HUES64 (cell line): ENCODE data around the gene ARVCF.

Experiments used
- H3K27ac ChIP-seq: 2 replicates; pipeline ENCODE4 v1.7.0; 2013; ENCODE audit warnings: low read depth, low read length, inconsistent platforms
- H3K27me3 ChIP-seq: 2 replicates; pipeline ENCODE4 v1.6.1; 2013; ENCODE audit warnings: mild to moderate bottlenecking, low read length; ENCODE audit not compliant: insufficient read depth
- H3K36me3 ChIP-seq: 2 replicates; pipeline ENCODE4 v1.6.1; 2013; ENCODE audit warnings: mild to moderate bottlenecking, low read length; ENCODE audit not compliant: insufficient read depth
- H3K4me1 ChIP-seq: 2 replicates; pipeline ENCODE4 v1.6.1; 2013; ENCODE audit warnings: mild to moderate bottlenecking, low read length, moderate library complexity; ENCODE audit not compliant: insufficient read depth
- H3K4me3 ChIP-seq: 2 replicates; pipeline ENCODE4 v1.5.1; 2013; ENCODE audit warnings: mild to moderate bottlenecking, low read length, moderate library complexity
- H3K9ac ChIP-seq: 2 replicates; pipeline ENCODE4 v1.6.1; 2013; ENCODE audit warnings: mild to moderate bottlenecking, low read depth, low read length
- H3K9me3 ChIP-seq: 2 replicates; pipeline ENCODE4 v1.6.1; 2013; ENCODE audit warnings: low read depth, low read length; ENCODE audit not compliant: insufficient read depth
- WGBS: fragments of 150-250, 120-280 bp; methylation state at CpG from one replicate; pipeline ENCODE4 v1.1.7; 2013; ENCODE audit warnings: missing lambda C conversion rate; 5-methylcytosine and 5-hydroxymethylcytosine counted together

The ARVCF gene

DNA sequence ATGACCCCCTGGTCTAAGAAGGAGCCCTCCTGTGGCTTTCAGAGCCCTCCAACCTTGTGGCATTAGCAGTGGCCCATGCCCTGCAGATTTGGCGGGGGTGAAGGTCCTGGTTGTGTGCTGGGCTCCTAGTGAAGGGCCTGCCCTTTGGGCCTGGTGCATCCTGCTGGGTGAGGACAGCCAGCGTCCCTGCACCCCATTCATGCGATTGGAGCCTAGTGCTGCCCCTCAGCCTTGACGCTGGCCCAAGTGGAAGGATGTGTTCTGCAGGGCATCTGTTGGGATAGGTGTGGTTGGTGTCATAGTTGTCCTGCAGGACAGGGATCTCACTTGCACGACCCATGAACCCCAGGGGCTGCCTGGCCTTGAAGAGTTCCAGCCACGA is 35.3 kb upstream of the ARVCF start:
- H3K27me3 ChIP-seq, result no peaks in the 10 kb centered on the region
- 95% methylated on average over 6 of the region's 6 CpGs for WGBS
- H3K9me3 ChIP-seq, result no peaks in the 10 kb centered on the region; the same call in 1 of the 2 replicates
- H3K4me3 ChIP-seq, result no peak overlapping the region
- H3K9ac ChIP-seq, result no peak overlapping the region
- H3K27ac ChIP-seq, result no peak overlapping the region
- no peaks in the 10 kb centered on the region for H3K36me3 ChIP-seq
- no peaks in the 10 kb centered on the region for H3K4me1 ChIP-seq

DNA sequence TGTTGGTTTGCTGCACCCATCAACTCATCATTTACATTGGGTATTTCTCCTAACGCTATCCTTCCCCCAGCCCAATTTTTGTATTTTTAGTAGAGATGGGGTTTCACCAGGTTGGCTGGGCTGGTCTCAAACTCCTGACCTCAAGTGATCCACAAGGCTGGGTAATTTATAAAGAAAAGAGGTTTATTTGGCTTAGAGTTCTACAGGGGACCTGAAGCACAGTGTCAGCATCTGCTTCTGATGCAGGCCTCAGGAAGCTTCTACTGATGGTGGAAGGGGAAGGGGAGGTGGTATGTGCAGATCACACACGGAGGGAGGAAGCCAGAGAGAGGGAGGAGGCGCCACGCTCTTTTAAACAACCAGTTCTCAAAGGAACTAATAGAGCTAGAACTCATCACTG is 30.1 kb upstream of the ARVCF start:
- H3K4me3 ChIP-seq, result no peak overlapping the region
- H3K9me3 ChIP-seq, result no peaks in the 10 kb centered on the region; the same call in 1 of the 2 replicates
- WGBS, result 95% methylated on average over 3 of the region's 4 CpGs
- no peaks in the 10 kb centered on the region for H3K27me3 ChIP-seq
- no peaks in the 10 kb centered on the region for H3K4me1 ChIP-seq
- H3K36me3 ChIP-seq, result no peaks in the 10 kb centered on the region
- no peak overlapping the region for H3K9ac ChIP-seq
- H3K27ac ChIP-seq, result no peak overlapping the region

DNA sequence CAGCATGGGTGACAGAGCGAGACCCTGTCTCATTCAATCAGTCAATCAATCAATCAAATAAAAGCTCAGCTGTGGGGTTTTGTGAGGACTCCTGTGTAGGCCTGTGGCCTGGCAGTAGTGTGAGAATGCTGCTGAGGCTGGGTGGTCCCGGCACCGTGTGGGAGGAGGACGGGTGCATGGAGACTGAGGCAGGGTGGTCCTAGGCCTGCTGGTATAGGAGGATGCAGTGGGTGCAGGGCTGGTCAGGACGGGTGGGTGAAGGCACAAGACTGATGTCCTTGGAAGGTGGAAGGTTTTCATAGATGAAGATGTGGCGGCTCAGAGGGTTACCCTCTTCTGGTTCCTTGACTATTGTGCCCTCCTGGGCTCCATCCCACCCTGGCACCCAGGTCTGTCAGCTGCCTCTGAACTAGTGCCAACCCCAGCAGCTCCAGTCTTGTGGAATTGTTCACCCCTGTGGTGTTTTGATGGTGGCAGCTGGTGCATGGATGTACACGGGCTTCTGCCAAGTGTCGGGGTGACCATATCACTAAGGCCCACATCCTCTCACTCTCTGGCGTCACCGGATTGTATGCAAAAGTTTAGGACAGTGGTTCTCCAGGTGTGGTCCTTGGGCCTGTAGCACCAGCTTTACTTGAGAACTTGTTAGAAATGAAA is 28.0 kb upstream of the ARVCF start:
- no peaks in the 10 kb centered on the region for H3K4me1 ChIP-seq
- no peaks in the 10 kb centered on the region for H3K27me3 ChIP-seq
- H3K4me3 ChIP-seq, result no peak overlapping the region
- no peaks in the 10 kb centered on the region; the same call in 1 of the 2 replicates for H3K9me3 ChIP-seq
- WGBS, result 93% methylated on average over 10 of the region's 10 CpGs
- no peak overlapping the region for H3K27ac ChIP-seq
- no peaks in the 10 kb centered on the region for H3K36me3 ChIP-seq
- no peak overlapping the region for H3K9ac ChIP-seq

DNA sequence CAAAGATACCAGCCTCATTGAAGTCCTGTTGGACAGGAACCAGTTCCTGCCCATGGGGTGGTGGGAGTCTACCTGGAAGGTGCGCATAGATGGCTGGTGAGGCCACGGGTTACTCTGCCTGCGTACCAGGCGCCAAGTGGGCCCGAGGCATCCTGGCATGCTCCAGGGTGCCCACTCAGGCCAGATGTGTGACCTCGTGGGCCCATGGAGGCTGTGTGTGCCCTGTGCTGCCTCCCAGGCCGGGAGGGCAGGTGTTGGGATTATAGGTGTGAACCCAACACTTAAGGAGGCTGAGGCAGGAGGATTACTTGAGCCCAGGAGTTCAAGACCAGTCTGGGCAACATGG is 27.3 kb upstream of the ARVCF start:
- no peak overlapping the region for H3K4me3 ChIP-seq
- H3K4me1 ChIP-seq, result no peaks in the 10 kb centered on the region
- 97% methylated on average over 7 of the region's 7 CpGs for WGBS
- H3K36me3 ChIP-seq, result no peaks in the 10 kb centered on the region
- no peaks in the 10 kb centered on the region for H3K9me3 ChIP-seq
- no peaks in the 10 kb centered on the region for H3K27me3 ChIP-seq
- no peak overlapping the region for H3K9ac ChIP-seq
- no peak overlapping the region for H3K27ac ChIP-seq

DNA sequence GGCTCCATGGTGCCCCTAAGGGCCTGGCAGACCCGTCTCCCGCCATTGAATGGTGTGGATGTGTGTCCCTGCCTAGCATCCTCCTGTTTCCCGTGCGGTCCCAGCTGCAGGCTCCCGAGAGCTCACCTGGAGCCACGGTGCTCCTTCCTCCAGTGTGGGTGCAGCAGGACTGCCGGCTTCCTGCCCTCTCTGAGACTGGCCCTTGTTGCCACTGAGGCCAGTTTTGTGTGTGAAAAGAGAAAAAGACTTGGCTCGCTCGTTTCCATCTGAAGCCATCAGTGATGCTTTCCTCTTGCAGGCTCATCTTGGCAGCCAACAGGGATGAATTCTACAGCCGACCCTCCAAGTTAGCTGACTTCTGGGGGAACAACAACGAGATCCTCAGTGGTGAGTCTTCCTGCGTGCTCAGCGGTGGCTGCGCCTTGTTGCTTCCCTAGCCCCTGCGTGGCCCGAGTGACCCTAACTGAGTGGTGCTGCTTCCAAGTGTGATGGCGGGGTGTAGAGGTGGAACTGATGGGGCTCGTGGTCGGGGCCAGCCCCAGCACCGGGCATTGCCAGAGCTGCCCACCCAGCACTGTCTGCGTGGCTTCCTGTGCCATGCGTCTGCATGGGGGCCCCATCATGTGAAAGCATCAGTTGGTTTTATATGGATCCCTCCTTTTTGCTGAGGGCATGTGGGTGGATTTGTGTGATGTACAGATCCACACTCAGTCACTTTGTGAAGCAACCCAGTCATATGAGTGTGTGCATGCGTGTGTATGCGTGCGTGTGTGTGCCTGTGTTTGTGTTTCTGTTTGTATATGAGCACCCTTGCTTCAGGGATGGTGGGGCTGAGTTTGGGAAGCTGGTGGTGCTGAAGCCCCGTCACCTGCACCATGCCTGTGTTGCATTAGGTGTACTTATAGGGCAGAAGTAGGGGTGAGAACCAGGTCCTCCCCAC is 26.7 kb upstream of the ARVCF start:
- no peaks in the 10 kb centered on the region for H3K27me3 ChIP-seq
- no peak overlapping the region for H3K4me3 ChIP-seq
- no peaks in the 10 kb centered on the region for H3K36me3 ChIP-seq
- H3K9me3 ChIP-seq, result no peaks in the 10 kb centered on the region
- H3K4me1 ChIP-seq, result no peaks in the 10 kb centered on the region
- WGBS, result 94% methylated on average over 26 of the region's 26 CpGs
- H3K9ac ChIP-seq, result no peak overlapping the region
- H3K27ac ChIP-seq, result no peak overlapping the region

DNA sequence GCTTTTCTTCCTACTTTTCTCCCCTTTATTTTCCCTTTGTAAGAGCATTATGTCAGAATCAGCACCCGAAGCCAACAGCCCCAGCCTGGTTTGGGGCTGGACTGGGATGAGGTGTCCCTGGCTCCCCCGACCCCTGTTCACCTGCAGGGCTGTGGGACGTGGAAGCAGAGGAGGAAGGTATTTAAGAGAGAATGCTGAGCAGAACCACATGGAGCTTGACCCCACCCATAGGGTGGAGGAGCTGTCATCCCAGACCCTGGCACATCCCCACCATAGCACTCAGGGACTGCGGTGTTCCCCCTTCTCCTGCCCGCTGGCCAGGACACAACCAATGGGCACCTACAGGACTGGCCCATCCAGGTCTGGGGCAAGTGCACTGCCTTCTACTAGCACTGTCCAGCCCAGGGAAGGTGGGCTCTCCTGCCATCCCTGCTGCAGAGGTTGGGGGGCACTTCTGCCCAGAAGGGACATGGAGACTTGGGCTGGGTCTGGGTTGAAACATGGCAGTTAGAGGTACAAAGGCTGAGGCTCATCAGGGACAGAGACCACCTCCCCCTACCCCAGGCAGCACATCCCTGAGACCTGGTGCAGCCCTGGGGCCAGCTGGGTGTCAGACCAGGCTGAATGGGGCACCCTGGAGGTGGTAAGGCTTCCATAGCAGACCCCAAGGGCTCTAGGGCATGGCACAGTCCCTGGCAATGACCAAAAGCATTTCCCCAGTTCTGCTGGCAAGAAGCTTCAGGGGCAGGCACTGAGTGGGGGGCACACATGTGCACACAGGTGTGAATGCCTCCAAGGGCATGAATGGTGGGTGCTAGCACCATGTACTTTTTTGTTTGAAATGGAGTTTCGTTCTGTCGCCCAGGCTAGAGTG is 23.9 kb upstream of the ARVCF start:
- Histone ChIP-seq H3K27me3 (no peaks in the 10 kb centered on the region), H3K27ac (no peak overlapping the region), H3K9me3 (no peaks in the 10 kb centered on the region), H3K36me3 (no peaks in the 10 kb centered on the region), H3K4me1 (no peaks in the 10 kb centered on the region), H3K4me3 (no peak overlapping the region), H3K9ac (no peak overlapping the region)
- 94% methylated on average over 7 of the region's 7 CpGs for WGBS

DNA sequence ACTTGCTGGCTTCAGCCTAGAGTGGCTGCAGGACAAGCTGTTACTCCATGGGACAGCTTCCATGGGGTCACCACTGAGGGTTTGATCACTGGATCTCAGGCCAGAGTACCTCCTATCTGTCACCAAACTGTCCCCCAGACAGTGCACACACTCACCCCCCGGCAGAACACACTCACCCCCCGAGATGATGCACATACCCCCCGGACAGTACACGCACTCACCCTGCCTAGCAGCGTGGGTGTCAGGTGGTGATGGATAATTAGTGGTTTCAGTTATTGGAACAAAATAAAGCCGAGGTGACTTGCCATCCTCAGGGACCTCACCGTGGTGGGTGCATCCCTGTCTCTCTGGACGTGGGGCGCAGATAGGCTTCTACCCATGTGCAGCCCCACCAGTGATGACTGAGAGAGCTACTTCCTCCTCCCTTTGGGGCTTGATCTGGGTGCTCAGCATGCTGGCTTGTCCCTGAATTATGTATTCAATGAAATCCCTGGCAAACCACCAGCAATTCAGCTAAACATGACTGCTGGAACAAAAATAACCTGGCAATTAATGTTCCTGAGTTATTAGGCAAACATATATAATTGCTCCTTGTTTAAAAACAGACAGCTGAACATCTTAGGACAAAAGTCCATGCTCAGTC is 23.2 kb upstream of the ARVCF start:
- no peaks in the 10 kb centered on the region for H3K9me3 ChIP-seq
- no peak overlapping the region for H3K27ac ChIP-seq
- WGBS, result 97% methylated on average over 8 of the region's 9 CpGs
- no peaks in the 10 kb centered on the region for H3K36me3 ChIP-seq
- H3K4me1 ChIP-seq, result no peaks in the 10 kb centered on the region
- no peak overlapping the region for H3K9ac ChIP-seq
- H3K27me3 ChIP-seq, result no peaks in the 10 kb centered on the region
- no peak overlapping the region for H3K4me3 ChIP-seq

DNA sequence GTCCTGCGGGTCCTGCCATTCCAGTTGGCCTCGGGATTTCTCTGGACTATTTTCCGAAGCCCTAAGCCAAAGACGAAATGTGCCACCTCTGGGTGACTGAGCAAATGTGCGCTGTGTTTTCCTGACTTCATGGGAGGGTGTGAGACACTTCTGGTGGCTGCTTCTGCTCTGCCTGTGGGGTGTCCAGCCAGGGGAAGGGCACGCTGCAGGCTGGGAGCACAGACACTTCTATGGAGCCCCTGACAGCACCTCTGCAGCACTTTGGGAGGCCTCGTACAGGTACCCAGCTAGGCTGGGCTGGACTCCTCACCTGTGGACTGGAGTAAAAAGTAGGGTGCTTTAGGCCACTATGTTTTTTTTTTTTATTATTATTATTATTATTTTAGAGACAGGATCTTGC is 22.0 kb upstream of the ARVCF start:
- Histone ChIP-seq H3K9ac (no peak overlapping the region), H3K4me1 (no peaks in the 10 kb centered on the region), H3K9me3 (no peaks in the 10 kb centered on the region), H3K4me3 (no peak overlapping the region), H3K36me3 (no peaks in the 10 kb centered on the region), H3K27ac (no peak overlapping the region), H3K27me3 (no peaks in the 10 kb centered on the region)
- 95% methylated on average over 7 of the region's 7 CpGs for WGBS

DNA sequence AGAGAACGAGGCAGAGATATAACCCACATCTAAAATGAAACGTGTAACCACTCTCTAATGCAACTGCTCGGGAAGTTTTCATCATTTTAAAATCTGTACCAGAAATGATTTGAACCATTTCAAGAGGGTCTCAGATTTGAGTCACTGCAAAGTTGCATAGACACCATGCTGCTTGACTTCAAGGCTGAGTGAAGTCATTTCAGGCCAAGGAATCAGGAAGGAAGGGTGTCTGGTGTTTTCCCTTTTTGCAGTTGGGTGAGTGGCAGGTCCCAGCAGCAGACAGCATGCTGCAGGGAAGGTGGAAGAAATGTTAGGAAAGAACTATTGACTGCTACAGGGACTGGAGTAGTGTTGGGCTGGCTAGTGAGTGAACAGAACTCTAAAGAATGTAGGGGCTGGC is 20.8 kb upstream of the ARVCF start:
- no peak overlapping the region for H3K9ac ChIP-seq
- H3K27ac ChIP-seq, result no peak overlapping the region
- H3K4me1 ChIP-seq, result no peaks in the 10 kb centered on the region
- H3K36me3 ChIP-seq, result no peaks in the 10 kb centered on the region
- H3K9me3 ChIP-seq, result no peaks in the 10 kb centered on the region
- 93% methylated on average over 3 of the region's 3 CpGs for WGBS
- H3K4me3 ChIP-seq, result no peak overlapping the region
- no peaks in the 10 kb centered on the region for H3K27me3 ChIP-seq

DNA sequence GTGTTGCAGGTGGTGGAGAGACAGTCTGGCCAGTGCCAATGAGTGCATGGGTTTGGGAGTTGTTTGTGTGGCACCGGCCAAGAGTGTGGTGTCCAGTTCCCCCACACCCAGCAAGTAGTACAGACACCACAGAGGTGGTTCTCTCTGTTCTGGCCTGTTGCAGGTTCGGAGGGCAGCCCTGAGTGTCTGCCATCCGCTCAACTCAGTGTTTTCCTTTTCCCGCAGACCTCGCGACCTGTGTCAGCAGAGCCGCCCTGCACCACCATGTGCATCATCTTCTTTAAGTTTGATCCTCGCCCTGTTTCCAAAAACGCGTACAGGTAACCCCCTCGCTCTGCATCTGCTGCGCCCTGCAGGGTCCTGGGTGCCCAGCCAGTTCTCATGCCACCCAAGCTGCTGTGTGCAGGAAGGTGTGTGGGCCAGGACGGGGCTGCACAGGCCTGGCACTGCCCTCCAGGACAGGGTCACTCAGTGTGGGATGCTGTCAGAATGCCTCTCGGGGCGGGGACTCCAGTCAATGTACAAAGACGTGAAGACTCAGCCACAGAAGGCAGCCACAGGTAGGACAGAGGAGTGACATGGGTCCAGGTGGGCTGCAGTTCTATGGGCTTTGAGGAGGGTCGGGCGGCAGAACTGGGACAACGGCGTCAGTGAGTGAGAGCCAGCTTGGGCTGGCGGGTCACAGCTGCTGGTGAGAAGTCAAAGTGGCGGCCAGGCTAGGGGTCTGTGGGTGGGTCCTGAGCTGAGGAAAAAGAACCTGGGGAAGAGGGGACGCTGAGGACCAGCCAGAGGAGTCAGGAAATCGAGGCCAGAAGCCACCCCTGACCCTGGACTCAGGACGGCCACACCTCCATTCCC is 20.1 kb upstream of the ARVCF start:
- Histone ChIP-seq H3K4me3 (no peak overlapping the region), H3K9ac (no peak overlapping the region), H3K9me3 (no peaks in the 10 kb centered on the region), H3K27me3 (no peaks in the 10 kb centered on the region), H3K36me3 (no peaks in the 10 kb centered on the region), H3K4me1 (no peaks in the 10 kb centered on the region), H3K27ac (no peak overlapping the region)
- WGBS, result 95% methylated on average over 25 of the region's 25 CpGs
